H1 (cell line): ENCODE data around the gene RGS3. TPM values are rescaled to one million over a fixed set of nuclear protein-coding genes. Genes with fewer than 3 reads are reported as not detected.

Source experiments
- BCL11A ChIP-seq, 2 experiments: IDR thresholded peaks; one replicate each; pipeline ENCODE4 v1.6.1; 2011; ENCODE audit warnings: low read depth in 2 of 2, low read length in 2 of 2, mild to moderate bottlenecking in 2 of 2
- CREB1 ChIP-seq: IDR thresholded peaks from 2 replicates; pipeline ENCODE4 v1.6.1; 2012; ENCODE audit warnings: inconsistent platforms
- GTF2F1 ChIP-seq: IDR thresholded peaks from 2 replicates; pipeline ENCODE4 v1.6.1; 2012; ENCODE audit warnings: low read depth, low read length, improper control_type of control experiment, borderline replicate concordance
- JUND ChIP-seq: IDR thresholded peaks from 2 replicates; pipeline ENCODE4 v1.6.1; 2011; ENCODE audit warnings: mild to moderate bottlenecking, improper control_type of control experiment, low read length
- KDM5A ChIP-seq: fragments of 200-600 bp; IDR thresholded peaks from 2 replicates; pipeline ENCODE4 v1.7.1; 2012; ENCODE audit warnings: mild to moderate bottlenecking, low read length, inconsistent platforms, mixed read lengths
- NANOG ChIP-seq: IDR thresholded peaks from 2 replicates; pipeline ENCODE4 v1.6.1; 2011; ENCODE audit warnings: low read length, low read depth, mild to moderate bottlenecking, inconsistent platforms; ENCODE audit not compliant: insufficient read depth, poor library complexity, severe bottlenecking
- POLR2AphosphoS5 ChIP-seq: IDR thresholded peaks from 2 replicates; pipeline ENCODE4 v1.6.1; 2011; ENCODE audit warnings: low read depth, low read length
- polyA plus RNA-seq, 7 experiments: library from polyadenylated mRNA; depleted of rRNA in 3 of 7; stranded (reverse) in 5 of 7; unstranded in 2 of 7; fragments of >200 nt in 5 of 7; fragments of 200-250 nt in 2 of 7; gene quantifications; 1 replicate in 5 of 7; 2 replicates in 1 of 7; 4 replicates in 1 of 7; pipeline versions ENCODE4 v1.2.1 to v1.2.3, GENCODE V29; 2011 to 2013; ENCODE audit warnings: missing spikeins in 2 of 7, mixed read lengths in 2 of 7
- total RNA-seq: library from RNA; stranded (reverse); fragmentation: NEBNext Ultra II Directional; extraction: Animal tissue kit (Norgen Biotek cat#: 25700); gene quantifications from 2 replicates; pipeline ENCODE4 v1.2.1, GENCODE V29; 2021
- TF ChIP-seq, protein P1 (sequence below): fragments of 300-600 bp; sonication (generic); IDR thresholded peaks from 2 replicates; pipeline ENCODE4 v1.7.1; 2012; ENCODE audit warnings: low read length, moderate library complexity, mild to moderate bottlenecking, inconsistent platforms; ENCODE audit not compliant: insufficient replicate concordance

The RGS3 gene
- total and polyA plus RNA-seq, 2 of the 8 experiments (the other 6 are each of a cell fraction or from before 2014, with no cell fraction given): 12.6 to 18.2 TPM

DNA sequence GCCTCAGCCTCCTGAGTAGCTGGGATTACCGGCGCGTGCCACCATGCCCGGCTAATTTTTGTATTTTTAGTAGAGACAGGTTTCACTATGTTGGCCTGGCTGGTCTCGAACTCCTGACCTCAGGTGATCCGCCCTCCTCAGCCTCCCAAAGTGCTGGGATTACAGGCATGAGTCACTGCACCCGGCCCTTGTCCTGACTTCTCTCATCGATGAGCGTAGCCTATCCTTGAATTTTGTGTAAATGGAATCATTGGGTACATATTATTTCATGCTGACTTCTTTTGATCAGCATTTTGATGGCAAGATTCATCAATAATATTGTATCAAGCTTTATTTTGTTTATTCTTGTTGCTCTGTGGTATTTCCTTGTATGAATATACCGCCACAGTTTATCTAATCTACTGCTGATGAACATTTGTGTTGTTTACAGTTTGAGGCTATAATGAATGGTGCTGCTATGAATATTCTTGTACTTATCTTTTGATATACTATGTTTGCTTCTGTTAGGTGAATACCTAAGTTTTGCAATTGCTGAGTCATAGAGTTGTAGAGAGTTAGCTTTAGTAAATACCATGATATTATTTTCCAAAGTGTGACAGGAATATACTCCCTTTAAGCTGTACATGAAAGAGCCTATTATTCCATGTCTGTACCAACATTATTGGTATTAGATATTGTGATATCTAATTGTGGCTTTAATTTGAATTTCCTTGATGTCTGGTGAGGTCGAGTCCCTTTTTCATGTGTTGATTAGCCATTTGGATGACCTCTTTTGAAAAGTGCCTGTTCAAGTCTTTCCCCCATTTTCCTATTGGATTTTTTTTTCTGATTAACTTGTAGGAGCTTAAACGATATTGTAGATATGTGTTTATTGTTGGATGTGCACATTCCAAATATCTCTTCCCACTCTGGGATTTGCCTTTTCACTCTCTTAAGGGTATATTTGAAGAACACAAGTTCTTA is 107.5 kb downstream of the RGS3 start (continued):
- TF ChIP-seq GTF2F1 (no peak), POLR2AphosphoS5 (no peak), BCL11A (IDR thresholded peaks at IDR 0.05; ENCODE audit: low read depth in 2 of 2, low read length in 2 of 2) (no peak), KDM5A (no peak), NANOG (no peak), CREB1 (no peak), JUND (no peak)
- TF ChIP-seq, protein P1, sequence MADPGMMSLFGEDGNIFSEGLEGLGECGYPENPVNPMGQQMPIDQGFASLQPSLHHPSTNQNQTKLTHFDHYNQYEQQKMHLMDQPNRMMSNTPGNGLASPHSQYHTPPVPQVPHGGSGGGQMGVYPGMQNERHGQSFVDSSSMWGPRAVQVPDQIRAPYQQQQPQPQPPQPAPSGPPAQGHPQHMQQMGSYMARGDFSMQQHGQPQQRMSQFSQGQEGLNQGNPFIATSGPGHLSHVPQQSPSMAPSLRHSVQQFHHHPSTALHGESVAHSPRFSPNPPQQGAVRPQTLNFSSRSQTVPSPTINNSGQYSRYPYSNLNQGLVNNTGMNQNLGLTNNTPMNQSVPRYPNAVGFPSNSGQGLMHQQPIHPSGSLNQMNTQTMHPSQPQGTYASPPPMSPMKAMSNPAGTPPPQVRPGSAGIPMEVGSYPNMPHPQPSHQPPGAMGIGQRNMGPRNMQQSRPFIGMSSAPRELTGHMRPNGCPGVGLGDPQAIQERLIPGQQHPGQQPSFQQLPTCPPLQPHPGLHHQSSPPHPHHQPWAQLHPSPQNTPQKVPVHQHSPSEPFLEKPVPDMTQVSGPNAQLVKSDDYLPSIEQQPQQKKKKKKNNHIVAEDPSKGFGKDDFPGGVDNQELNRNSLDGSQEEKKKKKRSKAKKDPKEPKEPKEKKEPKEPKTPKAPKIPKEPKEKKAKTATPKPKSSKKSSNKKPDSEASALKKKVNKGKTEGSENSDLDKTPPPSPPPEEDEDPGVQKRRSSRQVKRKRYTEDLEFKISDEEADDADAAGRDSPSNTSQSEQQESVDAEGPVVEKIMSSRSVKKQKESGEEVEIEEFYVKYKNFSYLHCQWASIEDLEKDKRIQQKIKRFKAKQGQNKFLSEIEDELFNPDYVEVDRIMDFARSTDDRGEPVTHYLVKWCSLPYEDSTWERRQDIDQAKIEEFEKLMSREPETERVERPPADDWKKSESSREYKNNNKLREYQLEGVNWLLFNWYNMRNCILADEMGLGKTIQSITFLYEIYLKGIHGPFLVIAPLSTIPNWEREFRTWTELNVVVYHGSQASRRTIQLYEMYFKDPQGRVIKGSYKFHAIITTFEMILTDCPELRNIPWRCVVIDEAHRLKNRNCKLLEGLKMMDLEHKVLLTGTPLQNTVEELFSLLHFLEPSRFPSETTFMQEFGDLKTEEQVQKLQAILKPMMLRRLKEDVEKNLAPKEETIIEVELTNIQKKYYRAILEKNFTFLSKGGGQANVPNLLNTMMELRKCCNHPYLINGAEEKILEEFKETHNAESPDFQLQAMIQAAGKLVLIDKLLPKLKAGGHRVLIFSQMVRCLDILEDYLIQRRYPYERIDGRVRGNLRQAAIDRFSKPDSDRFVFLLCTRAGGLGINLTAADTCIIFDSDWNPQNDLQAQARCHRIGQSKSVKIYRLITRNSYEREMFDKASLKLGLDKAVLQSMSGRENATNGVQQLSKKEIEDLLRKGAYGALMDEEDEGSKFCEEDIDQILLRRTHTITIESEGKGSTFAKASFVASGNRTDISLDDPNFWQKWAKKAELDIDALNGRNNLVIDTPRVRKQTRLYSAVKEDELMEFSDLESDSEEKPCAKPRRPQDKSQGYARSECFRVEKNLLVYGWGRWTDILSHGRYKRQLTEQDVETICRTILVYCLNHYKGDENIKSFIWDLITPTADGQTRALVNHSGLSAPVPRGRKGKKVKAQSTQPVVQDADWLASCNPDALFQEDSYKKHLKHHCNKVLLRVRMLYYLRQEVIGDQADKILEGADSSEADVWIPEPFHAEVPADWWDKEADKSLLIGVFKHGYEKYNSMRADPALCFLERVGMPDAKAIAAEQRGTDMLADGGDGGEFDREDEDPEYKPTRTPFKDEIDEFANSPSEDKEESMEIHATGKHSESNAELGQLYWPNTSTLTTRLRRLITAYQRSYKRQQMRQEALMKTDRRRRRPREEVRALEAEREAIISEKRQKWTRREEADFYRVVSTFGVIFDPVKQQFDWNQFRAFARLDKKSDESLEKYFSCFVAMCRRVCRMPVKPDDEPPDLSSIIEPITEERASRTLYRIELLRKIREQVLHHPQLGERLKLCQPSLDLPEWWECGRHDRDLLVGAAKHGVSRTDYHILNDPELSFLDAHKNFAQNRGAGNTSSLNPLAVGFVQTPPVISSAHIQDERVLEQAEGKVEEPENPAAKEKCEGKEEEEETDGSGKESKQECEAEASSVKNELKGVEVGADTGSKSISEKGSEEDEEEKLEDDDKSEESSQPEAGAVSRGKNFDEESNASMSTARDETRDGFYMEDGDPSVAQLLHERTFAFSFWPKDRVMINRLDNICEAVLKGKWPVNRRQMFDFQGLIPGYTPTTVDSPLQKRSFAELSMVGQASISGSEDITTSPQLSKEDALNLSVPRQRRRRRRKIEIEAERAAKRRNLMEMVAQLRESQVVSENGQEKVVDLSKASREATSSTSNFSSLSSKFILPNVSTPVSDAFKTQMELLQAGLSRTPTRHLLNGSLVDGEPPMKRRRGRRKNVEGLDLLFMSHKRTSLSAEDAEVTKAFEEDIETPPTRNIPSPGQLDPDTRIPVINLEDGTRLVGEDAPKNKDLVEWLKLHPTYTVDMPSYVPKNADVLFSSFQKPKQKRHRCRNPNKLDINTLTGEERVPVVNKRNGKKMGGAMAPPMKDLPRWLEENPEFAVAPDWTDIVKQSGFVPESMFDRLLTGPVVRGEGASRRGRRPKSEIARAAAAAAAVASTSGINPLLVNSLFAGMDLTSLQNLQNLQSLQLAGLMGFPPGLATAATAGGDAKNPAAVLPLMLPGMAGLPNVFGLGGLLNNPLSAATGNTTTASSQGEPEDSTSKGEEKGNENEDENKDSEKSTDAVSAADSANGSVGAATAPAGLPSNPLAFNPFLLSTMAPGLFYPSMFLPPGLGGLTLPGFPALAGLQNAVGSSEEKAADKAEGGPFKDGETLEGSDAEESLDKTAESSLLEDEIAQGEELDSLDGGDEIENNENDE: no peak
